SK-N-SH treated with all-trans-retinoic acid at 6 μM for 48 hours (cell line): ENCODE data around the gene GPBAR1.

Experiments
- ATAC-seq: fragments of 200-7000 bp; cut with Tn5 transposase; 3 replicates; pipeline ENCODE4 v1.9.1; 2020; ENCODE audit warnings: mild to moderate bottlenecking, moderate library complexity
- ARNTL ChIP-seq: fragments of 450-650 bp; formaldehyde crosslinking; IDR thresholded peaks from 2 replicates; pipeline ENCODE4 v1.5.0; 2020; ENCODE audit warnings: low read depth, mild to moderate bottlenecking, moderate library complexity, borderline replicate concordance
- BACH2 ChIP-seq: fragments of 250-450 bp; sonication (Bioruptor Pico); IDR thresholded peaks from 2 replicates; pipeline ENCODE4 v1.9.0; 2021; ENCODE audit warnings: mild to moderate bottlenecking, borderline replicate concordance
- CREB5 ChIP-seq: fragments of 250-450 bp; sonication (Bioruptor Pico); IDR thresholded peaks from 2 replicates; pipeline ENCODE4 v1.5.1; 2020; ENCODE audit warnings: low read depth, mild to moderate bottlenecking, moderate library complexity
- CSDC2 ChIP-seq: fragments of 250-450 bp; sonication (Bioruptor Pico); IDR thresholded peaks from 2 replicates; pipeline ENCODE4 v1.5.0; 2020; ENCODE audit warnings: mild to moderate bottlenecking, moderate library complexity
- CSRNP3 ChIP-seq: fragments of 250-450 bp; sonication (Bioruptor Pico); IDR thresholded peaks from 2 replicates; pipeline ENCODE4 v1.5.1; 2021; ENCODE audit warnings: mild to moderate bottlenecking, moderate library complexity
- ESRRG ChIP-seq: fragments of 250-450 bp; sonication (Bioruptor Pico); IDR thresholded peaks from 2 replicates; pipeline ENCODE4 v1.6.1; 2021; ENCODE audit warnings: mild to moderate bottlenecking
- GLIS3 ChIP-seq: fragments of 250-450 bp; sonication (Bioruptor Pico); IDR thresholded peaks from 2 replicates; pipeline ENCODE4 v1.5.0; 2020; ENCODE audit warnings: mild to moderate bottlenecking, moderate library complexity
- ISL1 ChIP-seq: fragments of 250-450 bp; sonication (Bioruptor Pico); IDR thresholded peaks from 2 replicates; pipeline ENCODE4 v2.1.2; 2022; ENCODE audit warnings: mild to moderate bottlenecking, moderate library complexity
- OSR1 ChIP-seq: fragments of 250-450 bp; sonication (Bioruptor Pico); IDR thresholded peaks from 2 replicates; pipeline ENCODE4 v1.8.0; 2022; ENCODE audit warnings: moderate library complexity, mild to moderate bottlenecking, inconsistent platforms
- PATZ1 ChIP-seq: fragments of 250-450 bp; sonication (Bioruptor Pico); IDR thresholded peaks from 2 replicates; pipeline ENCODE4 v1.8.0; 2020; ENCODE audit warnings: mild to moderate bottlenecking, moderate library complexity, borderline replicate concordance
- POU6F1 ChIP-seq: fragments of 250-450 bp; sonication (Bioruptor Pico); IDR thresholded peaks from 2 replicates; pipeline ENCODE4 v1.8.0; 2021; ENCODE audit warnings: low read depth, mild to moderate bottlenecking, moderate library complexity, borderline replicate concordance
- PPARA ChIP-seq: fragments of 250-450 bp; sonication (Bioruptor Pico); IDR thresholded peaks from 2 replicates; pipeline ENCODE4 v1.5.0; 2020; ENCODE audit warnings: mild to moderate bottlenecking, borderline replicate concordance
- TCF4 ChIP-seq: fragments of 250-450 bp; sonication (Bioruptor Pico); IDR thresholded peaks from 2 replicates; pipeline ENCODE4 v1.8.0; 2021; ENCODE audit warnings: mild to moderate bottlenecking, moderate library complexity, borderline replicate concordance
- TOX ChIP-seq: fragments of 250-450 bp; sonication (Bioruptor Pico); IDR thresholded peaks from 2 replicates; pipeline ENCODE4 v1.8.0; 2021; ENCODE audit warnings: mild to moderate bottlenecking, moderate library complexity, borderline replicate concordance
- TSHZ2 ChIP-seq: fragments of 250-450 bp; sonication (Bioruptor Pico); IDR thresholded peaks from 2 replicates; pipeline ENCODE4 v1.5.0; 2020; ENCODE audit warnings: mild to moderate bottlenecking, moderate library complexity
- ZFP3 ChIP-seq: fragments of 250-450 bp; sonication (Bioruptor Pico); IDR thresholded peaks from 2 replicates; pipeline ENCODE4 v1.5.0; 2020; ENCODE audit warnings: mild to moderate bottlenecking, moderate library complexity
- ZFP30 ChIP-seq: fragments of 450-650 bp; formaldehyde crosslinking; IDR thresholded peaks from 2 replicates; pipeline ENCODE4 v1.5.0; 2022; ENCODE audit warnings: mild to moderate bottlenecking, moderate library complexity
- ZNF565 ChIP-seq: fragments of 450-650 bp; formaldehyde crosslinking; conservative IDR thresholded peaks from 2 replicates; pipeline ENCODE4 v1.5.0; 2020; ENCODE audit warnings: low read depth, mild to moderate bottlenecking, moderate library complexity
- ZNF70 ChIP-seq: fragments of 450-650 bp; formaldehyde crosslinking; IDR thresholded peaks from 2 replicates; pipeline ENCODE4 v1.5.0; 2020; ENCODE audit warnings: mild to moderate bottlenecking, moderate library complexity
- ZNF8 ChIP-seq: fragments of 450-650 bp; formaldehyde crosslinking; IDR thresholded peaks from 2 replicates; pipeline ENCODE4 v1.5.0; 2020; ENCODE audit warnings: mild to moderate bottlenecking, moderate library complexity

The GPBAR1 gene

GRCh38 chr2:218301176-218301819, 40.5 kb downstream of the GPBAR1 start (continued):
- TF ChIP-seq ESRRG (CRISPR knock-in tag): no peak
- no peak for TF ChIP-seq ZNF565 (CRISPR knock-in tag)

- no peak for TF ChIP-seq PPARA (CRISPR knock-in tag)
- no peak for TF ChIP-seq CREB5 (CRISPR knock-in tag)
- TF ChIP-seq ZNF565 (CRISPR knock-in tag): no peak
- TF ChIP-seq BACH2 (CRISPR knock-in tag): no peak
- TF ChIP-seq TOX (CRISPR knock-in tag): no peak
- no peak for TF ChIP-seq CSRNP3
- no peak for TF ChIP-seq ZNF8 (CRISPR knock-in tag)
- no peak for TF ChIP-seq GLIS3
- TF ChIP-seq ARNTL (CRISPR knock-in tag): no peak
- TF ChIP-seq ZNF70: no peak
- no peak for TF ChIP-seq ZFP3
- TF ChIP-seq CSDC2 (CRISPR knock-in tag): no peak
- no peak for TF ChIP-seq POU6F1
- no peak for TF ChIP-seq TCF4 (CRISPR knock-in tag)
- no peak for TF ChIP-seq OSR1 (CRISPR knock-in tag)
- no peak for TF ChIP-seq TSHZ2 (CRISPR knock-in tag)
- no peak for TF ChIP-seq PATZ1 (CRISPR knock-in tag)
- TF ChIP-seq, all 23 proteins: peak for 0
- no peak for ATAC-seq
Measured at GRCh38 chr2:218305383-218305782, 44.6 kb downstream of the GPBAR1 start.

- ATAC-seq: no peak
- TF ChIP-seq OSR1 (CRISPR knock-in tag) (no peak), ISL1 (CRISPR knock-in tag) (no peak), ZNF70 (no peak), CSDC2 (CRISPR knock-in tag) (no peak), ESRRG (CRISPR knock-in tag) (no peak), TOX (CRISPR knock-in tag) (no peak), CSRNP3 (no peak), ZFP30 (CRISPR knock-in tag) (no peak), TCF4 (CRISPR knock-in tag) (no peak), ARNTL (CRISPR knock-in tag) (no peak)
Measured at GRCh38 chr2:218306184-218306920, 45.5 kb downstream of the GPBAR1 start.
